Epidermal melanocyte (primary cell): ENCODE results near the gene R3HDM1.
"Not testable (repeated sequence)": the region's sequence is repeated elsewhere in the genome, so short reads cannot be mapped to it uniquely, and the experiment has no call there.

ENCODE experiments used
- DNase-seq: peaks from one replicate; pipeline ENCODE4 v3.0.0; 2011; ENCODE audit warnings: low spot score; ENCODE audit not compliant: insufficient read length

The R3HDM1 gene

GRCh38 chr2:135641156-135642068 lies 110.1 kb downstream of the R3HDM1 start:
- no peak for DNase-seq

DNA sequence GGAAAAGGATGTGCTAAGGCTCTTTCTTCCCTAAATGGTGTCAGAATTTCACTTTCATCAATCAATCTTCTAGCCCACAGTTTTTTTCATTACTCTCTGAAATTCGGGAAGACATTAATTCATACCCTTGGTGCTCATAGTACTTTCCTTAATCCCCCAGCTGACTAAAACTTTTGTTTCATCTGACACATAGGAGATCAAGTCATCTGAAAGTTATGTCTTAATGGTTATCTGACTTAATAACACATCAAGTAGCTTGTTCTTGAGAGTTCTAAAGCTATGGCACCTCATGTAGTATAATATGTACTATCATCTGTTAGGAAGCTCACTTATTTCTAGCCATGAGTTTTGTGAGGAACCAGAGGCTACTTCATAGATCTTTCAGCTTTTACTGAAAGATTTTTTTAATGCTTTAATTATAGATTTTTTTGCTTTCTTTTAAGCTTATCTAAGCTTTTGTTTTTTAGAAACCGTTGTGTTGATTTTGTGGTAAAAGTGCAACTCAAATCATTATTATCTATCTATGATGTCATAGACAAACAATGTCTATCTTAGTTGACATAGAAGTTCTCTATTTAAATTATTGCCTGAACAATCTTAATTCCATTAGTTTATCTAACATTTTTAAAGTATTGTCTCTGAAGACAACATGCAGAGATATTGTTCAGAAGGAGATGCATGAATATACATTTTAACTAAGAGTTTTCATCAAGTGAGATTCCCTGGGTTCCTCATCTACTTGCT lies 116.7 kb downstream of the R3HDM1 start:
- no peak for DNase-seq

DNA sequence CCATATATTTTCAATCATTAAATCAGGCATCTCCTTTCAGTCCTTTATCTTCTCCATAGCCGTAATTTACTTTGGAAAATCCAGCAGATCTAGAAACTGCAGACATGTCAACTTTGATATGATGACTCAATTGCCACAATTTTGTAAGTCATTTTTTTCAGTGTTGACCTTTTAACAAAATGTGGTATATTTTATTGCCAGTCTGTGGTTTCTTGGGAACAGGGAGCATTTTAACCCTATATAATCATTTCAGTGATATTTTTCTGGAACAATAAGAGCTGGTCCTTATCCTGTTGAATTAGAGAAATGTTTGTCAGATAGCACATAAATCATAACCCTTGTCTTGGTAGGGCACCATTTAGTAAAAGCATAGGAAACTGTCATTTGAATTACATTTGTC lies 119.4 kb downstream of the R3HDM1 start:
- DNase-seq, result no peak

GRCh38 chr2:135651717-135652116 lies 120.4 kb downstream of the R3HDM1 start:
- no peak for DNase-seq

- not testable (repeated sequence) for DNase-seq
Observed at GRCh38 chr2:135654239-135654638, 123.0 kb downstream of the R3HDM1 start.

DNA sequence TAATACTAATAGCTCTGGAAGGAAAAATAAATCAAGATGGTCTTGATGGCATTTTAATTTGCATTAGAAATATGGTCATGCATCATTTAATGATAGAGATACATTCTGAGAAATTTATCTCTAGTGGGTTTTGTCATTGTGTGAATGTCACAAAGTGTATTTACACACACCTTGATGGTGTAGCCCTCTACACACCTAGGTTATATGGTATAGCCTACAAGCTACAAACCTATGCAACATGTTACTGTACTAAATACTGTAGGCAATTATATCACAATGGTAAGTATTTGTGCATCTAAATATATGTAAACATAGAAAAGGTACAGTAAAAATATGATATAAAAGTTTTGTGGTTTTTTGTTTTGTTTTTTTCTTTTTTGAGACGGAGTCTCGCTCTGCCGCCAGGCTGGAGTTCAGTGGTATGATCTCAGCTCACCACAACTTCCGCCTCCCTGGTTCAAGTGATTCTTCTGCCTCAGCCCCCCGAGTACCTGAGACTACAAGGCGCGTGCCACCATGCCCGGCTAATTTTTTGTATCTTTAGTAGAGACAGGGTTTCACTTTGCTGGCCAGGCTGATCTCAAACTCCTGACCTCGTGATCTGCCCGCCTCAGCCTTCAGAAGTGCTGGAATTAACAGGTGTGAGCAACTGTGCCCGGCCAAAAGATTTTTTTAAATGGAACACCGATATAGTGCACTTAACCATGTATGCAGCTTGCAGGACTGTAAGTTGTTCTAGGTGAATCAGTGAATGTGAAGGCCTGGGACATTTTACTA lies 126.7 kb downstream of the R3HDM1 start:
- no peak for DNase-seq

GRCh38 chr2:135662088-135662487 lies 130.8 kb downstream of the R3HDM1 start:
- no peak for DNase-seq

GRCh38 chr2:135663148-135663700 lies 131.9 kb downstream of the R3HDM1 start:
- DNase-seq, result no peak

DNA sequence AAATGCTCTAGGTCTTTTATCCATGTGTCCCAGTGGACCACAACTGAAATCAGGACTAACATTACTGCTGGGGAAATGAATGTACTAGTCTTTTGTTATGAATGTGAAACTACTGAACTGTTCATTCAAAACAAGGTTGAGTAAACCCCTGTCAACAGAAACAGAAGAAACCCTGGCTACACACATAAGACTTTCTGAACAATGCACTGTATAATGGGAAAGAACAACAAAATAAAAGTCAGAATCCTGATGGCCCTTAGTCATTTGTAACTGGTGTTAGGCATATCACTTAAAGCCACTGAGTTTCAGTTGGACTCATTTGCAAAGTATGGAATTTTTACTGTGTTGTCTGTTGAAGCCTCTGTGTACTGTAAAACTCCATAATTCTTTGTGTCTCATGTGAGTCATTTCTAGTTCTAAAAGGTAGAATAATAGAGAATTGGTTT lies 133.4 kb downstream of the R3HDM1 start:
- no peak for DNase-seq

- DNase-seq, result no peak
Observed at GRCh38 chr2:135667045-135667444, 135.8 kb downstream of the R3HDM1 start.

GRCh38 chr2:135674453-135674852 lies 143.2 kb downstream of the R3HDM1 start:
- DNase-seq, result no peak

DNA sequence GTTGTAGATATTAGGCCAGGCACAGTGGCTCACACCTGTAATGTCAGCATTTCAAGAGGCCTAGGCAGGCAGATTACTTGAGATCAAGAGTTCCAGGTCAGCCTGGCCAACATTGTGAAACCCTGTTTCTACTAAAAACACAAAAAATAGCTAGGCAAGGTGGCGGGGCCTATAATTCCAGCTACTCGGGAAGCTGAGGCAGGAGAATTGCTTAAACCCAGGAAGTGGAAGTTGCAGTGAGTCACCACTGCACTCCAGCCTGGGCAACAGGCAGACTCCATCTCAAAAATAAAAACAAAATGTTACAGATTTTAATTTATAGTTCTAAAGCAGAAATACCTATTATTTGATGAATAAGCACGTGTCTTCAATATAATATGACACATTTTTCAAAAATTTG lies 144.7 kb downstream of the R3HDM1 start:
- DNase-seq, result no peak

GRCh38 chr2:135679125-135679524 lies 147.8 kb downstream of the R3HDM1 start:
- DNase-seq, result no peak

GRCh38 chr2:135685361-135685760 lies 154.1 kb downstream of the R3HDM1 start:
- DNase-seq, result no peak

DNA sequence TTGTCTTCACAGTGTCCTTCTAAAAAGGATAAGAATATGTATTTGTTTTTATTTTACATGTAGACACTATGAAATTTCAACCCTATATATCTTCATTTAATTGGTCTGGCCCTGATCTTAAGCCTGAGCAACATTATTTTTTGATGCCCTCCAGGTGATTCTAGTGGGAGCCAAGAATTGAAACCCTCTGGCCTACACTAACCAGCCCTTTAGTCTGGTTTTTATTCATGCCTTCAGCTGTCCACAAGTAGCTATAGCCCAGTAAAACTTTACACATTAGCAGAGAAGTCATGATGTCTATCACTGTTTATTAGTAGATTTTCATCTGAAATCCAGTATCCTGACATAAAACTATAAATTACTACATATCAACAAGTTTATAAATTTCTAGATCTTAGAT lies 157.7 kb downstream of the R3HDM1 start:
- DNase-seq, result no peak

GRCh38 chr2:135689679-135690078 lies 158.4 kb downstream of the R3HDM1 start:
- DNase-seq, result no peak

- DNase-seq, result no peak
Observed at GRCh38 chr2:135694711-135695110, 163.4 kb downstream of the R3HDM1 start.

GRCh38 chr2:135698838-135699237 lies 167.6 kb downstream of the R3HDM1 start:
- DNase-seq, result no peak

DNA sequence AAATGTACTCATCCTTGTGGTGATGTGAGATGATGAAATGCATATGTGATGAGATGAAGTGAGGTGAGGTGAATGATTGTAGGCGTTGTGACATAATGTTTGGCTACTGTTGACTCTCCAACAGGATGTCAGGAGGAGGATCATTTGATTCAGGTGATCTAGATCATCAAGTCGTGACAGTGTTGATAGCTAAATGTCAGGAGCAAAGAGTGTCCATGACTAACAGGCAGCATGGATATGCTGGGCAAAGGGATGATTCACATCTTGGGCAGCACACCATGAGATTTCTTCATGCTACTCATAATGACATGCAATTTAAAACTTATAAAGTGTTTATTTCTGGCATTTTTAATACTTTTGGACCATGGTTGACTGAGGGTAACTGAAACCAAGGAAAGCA lies 170.2 kb downstream of the R3HDM1 start:
- no peak for DNase-seq

DNA sequence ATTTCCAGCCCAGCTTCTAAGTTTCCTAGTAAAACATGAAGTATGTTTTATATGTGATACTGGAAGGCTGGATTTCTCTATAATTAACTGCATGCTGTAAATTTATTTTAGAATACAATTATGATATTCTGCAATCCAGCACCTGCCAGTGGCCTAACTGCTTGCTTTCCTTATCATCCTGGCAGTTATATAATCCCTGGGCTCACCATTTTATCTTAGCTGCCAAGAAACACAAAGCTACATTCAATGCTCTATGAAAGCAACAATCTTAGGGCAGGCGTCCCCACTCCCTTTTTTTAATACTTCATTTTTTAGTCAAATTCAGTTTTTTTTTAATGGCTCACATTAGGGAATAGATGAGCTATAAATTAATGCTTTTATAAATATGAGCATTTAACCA lies 172.0 kb downstream of the R3HDM1 start:
- DNase-seq, result no peak

DNA sequence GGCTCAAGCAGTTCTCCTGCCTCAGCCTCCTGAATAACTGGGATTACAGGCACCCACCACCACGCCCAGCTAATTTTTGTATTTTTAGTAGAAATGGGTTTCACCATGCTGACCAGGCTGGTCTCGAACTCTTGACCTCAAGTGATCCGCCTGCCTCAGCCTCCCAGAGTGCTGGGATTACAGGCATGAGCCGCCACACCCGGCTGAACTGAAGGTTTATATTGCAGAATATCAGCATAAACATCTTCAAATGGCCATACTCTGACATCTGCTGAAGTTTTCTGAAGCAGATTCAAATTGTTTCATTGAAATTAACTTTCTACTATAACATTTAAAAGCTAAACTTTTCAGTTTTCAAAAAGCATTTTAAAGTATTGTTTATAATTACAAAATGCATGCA lies 172.8 kb downstream of the R3HDM1 start:
- not testable (repeated sequence) for DNase-seq
